Measurements from ENCODE around the gene L2HGDH.

L2HGDH gene

GRCh38 chr14:50230701-50231474 lies 81.1 kb downstream of the L2HGDH start:
- H3K4me3 ChIP-seq (ENCODE audit: low read length): peak overlapping the region; percentile 70
- H3K27me3 ChIP-seq (ENCODE audit: control insufficient read depth, low read length): no peaks in the 10 kb centered on the region
- peak overlapping the region; percentile 92 for H3K4me2 ChIP-seq (ENCODE audit: low read length)
- peak overlapping the region; percentile 56 for H3K27ac ChIP-seq (ENCODE audit: low read depth, low read length)
- H3K36me3 ChIP-seq (ENCODE audit: control insufficient read depth, low read length): peaks cover 6% of the 10 kb centered on the region
- peaks cover 31% of the 10 kb centered on the region for H3K4me1 ChIP-seq (ENCODE audit: control insufficient read depth, low read length)
- peaks cover 5% of the 10 kb centered on the region; the same call in 1 of the 2 replicates for H3K9me3 ChIP-seq (ENCODE audit: control insufficient read depth, insufficient read depth, low read length)
- TF ChIP-seq, protein P1, sequence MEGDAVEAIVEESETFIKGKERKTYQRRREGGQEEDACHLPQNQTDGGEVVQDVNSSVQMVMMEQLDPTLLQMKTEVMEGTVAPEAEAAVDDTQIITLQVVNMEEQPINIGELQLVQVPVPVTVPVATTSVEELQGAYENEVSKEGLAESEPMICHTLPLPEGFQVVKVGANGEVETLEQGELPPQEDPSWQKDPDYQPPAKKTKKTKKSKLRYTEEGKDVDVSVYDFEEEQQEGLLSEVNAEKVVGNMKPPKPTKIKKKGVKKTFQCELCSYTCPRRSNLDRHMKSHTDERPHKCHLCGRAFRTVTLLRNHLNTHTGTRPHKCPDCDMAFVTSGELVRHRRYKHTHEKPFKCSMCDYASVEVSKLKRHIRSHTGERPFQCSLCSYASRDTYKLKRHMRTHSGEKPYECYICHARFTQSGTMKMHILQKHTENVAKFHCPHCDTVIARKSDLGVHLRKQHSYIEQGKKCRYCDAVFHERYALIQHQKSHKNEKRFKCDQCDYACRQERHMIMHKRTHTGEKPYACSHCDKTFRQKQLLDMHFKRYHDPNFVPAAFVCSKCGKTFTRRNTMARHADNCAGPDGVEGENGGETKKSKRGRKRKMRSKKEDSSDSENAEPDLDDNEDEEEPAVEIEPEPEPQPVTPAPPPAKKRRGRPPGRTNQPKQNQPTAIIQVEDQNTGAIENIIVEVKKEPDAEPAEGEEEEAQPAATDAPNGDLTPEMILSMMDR (IDR thresholded peaks at IDR 0.05; ENCODE audit: low read depth, low read length, poor library complexity, severe bottlenecking): no peak
- no peak for TF ChIP-seq EZH2phosphoT487 (IDR thresholded peaks at IDR 0.05; ENCODE audit: borderline replicate concordance, low read length)
- H4K20me1 ChIP-seq (ENCODE audit: control insufficient read depth, insufficient read depth, low read depth, low read length): no peaks in the 10 kb centered on the region
- H3K79me2 ChIP-seq (ENCODE audit: control insufficient read depth, low read length): peaks cover 50% of the 10 kb centered on the region
- no peaks in the 10 kb centered on the region for H3F3A ChIP-seq (ENCODE audit: control insufficient read depth, insufficient read depth)
- no peaks in the 10 kb centered on the region for H3K9me2 ChIP-seq (replicated peaks; ENCODE audit: control insufficient read depth, low read length)

DNA sequence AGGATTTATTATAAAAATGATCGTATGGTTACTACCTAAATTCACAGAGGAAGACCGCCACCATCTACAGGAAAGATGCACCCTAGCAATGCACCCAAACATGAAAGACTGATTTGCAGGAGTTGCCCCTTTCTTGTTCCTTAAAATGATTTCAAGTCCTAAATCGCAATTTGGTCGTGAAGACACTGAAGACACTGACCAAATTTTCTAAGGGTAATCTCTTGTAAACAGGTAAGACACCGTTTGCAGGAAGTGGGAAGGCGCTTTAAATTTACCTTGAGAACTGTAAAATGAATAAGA lies 81.7 kb downstream of the L2HGDH start:
- Histone ChIP-seq H3K27ac (ENCODE audit: low read depth, low read length) (peak overlapping the region; percentile 56), H3K4me1 (ENCODE audit: control insufficient read depth, low read length) (peaks cover 36% of the 10 kb centered on the region), H3K4me3 (ENCODE audit: low read length) (peak overlapping the region; percentile 70), H3F3A (ENCODE audit: control insufficient read depth, insufficient read depth) (no peaks in the 10 kb centered on the region), H3K36me3 (ENCODE audit: control insufficient read depth, low read length) (peaks cover 6% of the 10 kb centered on the region), H3K9me2 (replicated peaks; ENCODE audit: control insufficient read depth, low read length) (no peaks in the 10 kb centered on the region), H3K4me2 (ENCODE audit: low read length) (peak overlapping the region; percentile 92), H3K79me2 (ENCODE audit: control insufficient read depth, low read length) (peaks cover 56% of the 10 kb centered on the region), H4K20me1 (ENCODE audit: control insufficient read depth, insufficient read depth, low read depth, low read length) (no peaks in the 10 kb centered on the region), H3K27me3 (ENCODE audit: control insufficient read depth, low read length) (no peaks in the 10 kb centered on the region), H3K9me3 (ENCODE audit: control insufficient read depth, insufficient read depth, low read length) (0 out of 2 replicates have a peak, but pooled peaks cover 5% of the 10 kb centered on the region)
- no peak for TF ChIP-seq EZH2phosphoT487 (IDR thresholded peaks at IDR 0.05; ENCODE audit: borderline replicate concordance, low read length)
- TF ChIP-seq, protein P1 (IDR thresholded peaks at IDR 0.05; ENCODE audit: low read depth, low read length, poor library complexity, severe bottlenecking): no peak

GRCh38 chr14:50229681-50230080 lies 82.3 kb downstream of the L2HGDH start:
- H3K27ac ChIP-seq (ENCODE audit: low read depth, low read length): no peak overlapping the region
- peaks cover 62% of the 10 kb centered on the region for H3K79me2 ChIP-seq (ENCODE audit: control insufficient read depth, low read length)
- no peaks in the 10 kb centered on the region for H3K27me3 ChIP-seq (ENCODE audit: control insufficient read depth, low read length)

More at GRCh38 chr14:50229681-50230080, 82.3 kb downstream of the L2HGDH start:
- H3K9me3 ChIP-seq (ENCODE audit: control insufficient read depth, insufficient read depth, low read length): 0 out of 2 replicates have a peak, but pooled peaks cover 5% of the 10 kb centered on the region
- H3K9me2 ChIP-seq (replicated peaks; ENCODE audit: control insufficient read depth, low read length): no peaks in the 10 kb centered on the region
- H3K36me3 ChIP-seq (ENCODE audit: control insufficient read depth, low read length): peaks cover 6% of the 10 kb centered on the region
- no peak for TF ChIP-seq EZH2phosphoT487 (IDR thresholded peaks at IDR 0.05; ENCODE audit: borderline replicate concordance, low read length)
- TF ChIP-seq, protein P1 (IDR thresholded peaks at IDR 0.05; ENCODE audit: low read depth, low read length, poor library complexity, severe bottlenecking): no peak
- H4K20me1 ChIP-seq (ENCODE audit: control insufficient read depth, insufficient read depth, low read depth, low read length): no peaks in the 10 kb centered on the region
- peaks cover 39% of the 10 kb centered on the region for H3K4me1 ChIP-seq (ENCODE audit: control insufficient read depth, low read length)
- peak overlapping the region; percentile 70 for H3K4me3 ChIP-seq (ENCODE audit: low read length)
- peak overlapping the region; percentile 92 for H3K4me2 ChIP-seq (ENCODE audit: low read length)
- no peaks in the 10 kb centered on the region for H3F3A ChIP-seq (ENCODE audit: control insufficient read depth, insufficient read depth)

Measured in DOHH2 (cell line).